Pancreas (tissue), 10 donors: ENCODE measurements around the gene PRRX2. TPM values are rescaled to one million over a fixed set of nuclear protein-coding genes. Genes with fewer than 3 reads are reported as not detected.

Source experiments
- ATAC-seq, 4 donors: fragments of 200-7000 bp; cut with Tn5 transposase; one replicate each; pipeline versions ENCODE4 v1.8.0 to v1.9.1; 2020; ENCODE audit warnings: mild to moderate bottlenecking in 4 of 4, moderate library complexity in 4 of 4
- DNase-seq, 6 donors: peaks; one replicate each; pipeline ENCODE4 v3.0.0-alpha.2; 2020
- FAIRE-seq: peaks from 2 replicates; lab custom pipeline; 2012; peaks lifted over from hg19 to GRCh38; lab: Jason Lieb, UNC
- H3K27ac ChIP-seq, 4 donors: fragments of 200-600 bp; sonication (generic); 1 replicate in 3 of 4; 2 replicates in 1 of 4; pipeline versions ENCODE4 v1.5.0 to v1.8.0; 2020
- H3K27me3 ChIP-seq, 4 donors: fragments of 200-600 bp; one replicate each; pipeline ENCODE4 v1.8.0; 2021
- H3K36me3 ChIP-seq, 3 donors: fragments of 200-600 bp; sonication (generic) in 1 of 3; one replicate each; pipeline versions ENCODE4 v1.5.0 to v1.8.0; 2020 to 2021
- H3K4me1 ChIP-seq, 3 donors: fragments of 200-600 bp; one replicate each; pipeline ENCODE4 v1.8.0; 2021
- H3K4me3 ChIP-seq, 4 donors: fragments of 200-600 bp; sonication (generic) in 2 of 4; one replicate each; pipeline versions ENCODE4 v1.5.0 to v1.8.0; 2020 to 2021
- H3K9me3 ChIP-seq, 4 donors: fragments of 200-600 bp; one replicate each; pipeline ENCODE4 v1.8.0; 2021
- WGBS, 2 donors: extraction: QIAGEN DNeasy Blood & Tissue Kit; methylation state at CpG; one replicate each; pipeline ENCODE4 v1.1.7; 2013; 5-methylcytosine and 5-hydroxymethylcytosine counted together
- intact Hi-C, 3 donors: fragments of 100-400 bp; cut with DNase I; formaldehyde crosslinking; loops; one replicate each; pipeline versions ENCODE4 v1.11.1 to v1.14.2; 2022
- polyA plus RNA-seq, 2 donors: library from polyadenylated mRNA; stranded (reverse); fragments of 200-250 nt; gene quantifications; one replicate each; pipeline ENCODE4 v1.2.3, GENCODE V29; 2013
- total RNA-seq, 6 donors: library from RNA; stranded (reverse); fragmentation: NEBNext Ultra II Directional in 4 of 6; extraction: Animal tissue kit (Norgen Biotek cat#: 25700) in 4 of 6; gene quantifications; one replicate each; pipeline versions ENCODE4 v1.2.1 to v1.2.4, GENCODE V29; 2021 to 2023
- TF ChIP-seq, protein P1 (sequence below), 4 donors: fragments of 200-600 bp; sonication (generic) in 3 of 4; IDR thresholded peaks; one replicate each; pipeline versions ENCODE4 v1.5.0 to v1.8.0; 2021; ENCODE audit warnings: antibody characterized with exemption in 4 of 4
- donor health status: healthy with polysubstance abuse.
- donor health status: DM: no; HTN: no; CAD: no; lungs with moderate emphysema.
- donor health status: DM: no; HTN: no; CAD: no.
- donor health status: control.
- donor health status: control.
- donor health status: Bipolar disorder and iron deficiency.
- donor health status: DM: yes; HTN: yes; CAD: no.
- donor health status: DM: no; HTN: no; CAD: no.
- donor health status: DM: no; HTN: no; CAD: no.
- donor health status: DM: yes; HTN: yes; CAD: no.

The PRRX2 gene
- total and polyA plus RNA-seq, 8 donors, result 0.16 to 2.0 (median 0.64) TPM; not detected in 1

GRCh38 chr9:129735546-129735945 is 70.1 kb downstream of the PRRX2 start:
- intact Hi-C loops, result loop anchor here (2.0 to 10.0 kb wide), 3 partner anchors 47 to 49 kb away; no protein-coding TSS in a partner anchor
- H3K4me3 ChIP-seq, result no peak overlapping the region
- DNase-seq (no peak), FAIRE-seq (no peak), ATAC-seq (no peak)
- no peaks in the 10 kb centered on the region for H3K4me1 ChIP-seq
- 53 to 61% methylated on average over 6 of the region's 6 CpGs for WGBS, 2 donors
- H3K9me3 ChIP-seq, result no peaks in the 10 kb centered on the region
- H3K27ac ChIP-seq, result no peak overlapping the region
- TF ChIP-seq, protein P1, sequence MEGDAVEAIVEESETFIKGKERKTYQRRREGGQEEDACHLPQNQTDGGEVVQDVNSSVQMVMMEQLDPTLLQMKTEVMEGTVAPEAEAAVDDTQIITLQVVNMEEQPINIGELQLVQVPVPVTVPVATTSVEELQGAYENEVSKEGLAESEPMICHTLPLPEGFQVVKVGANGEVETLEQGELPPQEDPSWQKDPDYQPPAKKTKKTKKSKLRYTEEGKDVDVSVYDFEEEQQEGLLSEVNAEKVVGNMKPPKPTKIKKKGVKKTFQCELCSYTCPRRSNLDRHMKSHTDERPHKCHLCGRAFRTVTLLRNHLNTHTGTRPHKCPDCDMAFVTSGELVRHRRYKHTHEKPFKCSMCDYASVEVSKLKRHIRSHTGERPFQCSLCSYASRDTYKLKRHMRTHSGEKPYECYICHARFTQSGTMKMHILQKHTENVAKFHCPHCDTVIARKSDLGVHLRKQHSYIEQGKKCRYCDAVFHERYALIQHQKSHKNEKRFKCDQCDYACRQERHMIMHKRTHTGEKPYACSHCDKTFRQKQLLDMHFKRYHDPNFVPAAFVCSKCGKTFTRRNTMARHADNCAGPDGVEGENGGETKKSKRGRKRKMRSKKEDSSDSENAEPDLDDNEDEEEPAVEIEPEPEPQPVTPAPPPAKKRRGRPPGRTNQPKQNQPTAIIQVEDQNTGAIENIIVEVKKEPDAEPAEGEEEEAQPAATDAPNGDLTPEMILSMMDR (IDR thresholded peaks at IDR 0.05), result no peak
- H3K27me3 ChIP-seq, result no peaks in the 10 kb centered on the region
- H3K36me3 ChIP-seq, result no peaks in the 10 kb centered on the region

- ATAC-seq, result no peak
- FAIRE-seq, result no peak
- TF ChIP-seq, protein P1 (IDR thresholded peaks at IDR 0.05), result no peak
- Histone ChIP-seq H3K4me1 (no peaks in the 10 kb centered on the region), H3K4me3 (no peak overlapping the region), H3K9me3 (no peaks in the 10 kb centered on the region), H3K36me3 (no peaks in the 10 kb centered on the region), H3K27ac (no peak overlapping the region), H3K27me3 (no peaks in the 10 kb centered on the region)
- DNase-seq, result peak in 1 of 6 donors; percentile 65
- 43 to 52% methylated on average over 20 of the region's 20 CpGs for WGBS, 2 donors
- intact Hi-C loops, result loop anchor here in 2 of 3 donors (5.0 to 10.0 kb wide), 2 partner anchors 46 to 48 kb away; no protein-coding TSS in a partner anchor
Measured at GRCh38 chr9:129736334-129736733, 70.9 kb downstream of the PRRX2 start.

DNA sequence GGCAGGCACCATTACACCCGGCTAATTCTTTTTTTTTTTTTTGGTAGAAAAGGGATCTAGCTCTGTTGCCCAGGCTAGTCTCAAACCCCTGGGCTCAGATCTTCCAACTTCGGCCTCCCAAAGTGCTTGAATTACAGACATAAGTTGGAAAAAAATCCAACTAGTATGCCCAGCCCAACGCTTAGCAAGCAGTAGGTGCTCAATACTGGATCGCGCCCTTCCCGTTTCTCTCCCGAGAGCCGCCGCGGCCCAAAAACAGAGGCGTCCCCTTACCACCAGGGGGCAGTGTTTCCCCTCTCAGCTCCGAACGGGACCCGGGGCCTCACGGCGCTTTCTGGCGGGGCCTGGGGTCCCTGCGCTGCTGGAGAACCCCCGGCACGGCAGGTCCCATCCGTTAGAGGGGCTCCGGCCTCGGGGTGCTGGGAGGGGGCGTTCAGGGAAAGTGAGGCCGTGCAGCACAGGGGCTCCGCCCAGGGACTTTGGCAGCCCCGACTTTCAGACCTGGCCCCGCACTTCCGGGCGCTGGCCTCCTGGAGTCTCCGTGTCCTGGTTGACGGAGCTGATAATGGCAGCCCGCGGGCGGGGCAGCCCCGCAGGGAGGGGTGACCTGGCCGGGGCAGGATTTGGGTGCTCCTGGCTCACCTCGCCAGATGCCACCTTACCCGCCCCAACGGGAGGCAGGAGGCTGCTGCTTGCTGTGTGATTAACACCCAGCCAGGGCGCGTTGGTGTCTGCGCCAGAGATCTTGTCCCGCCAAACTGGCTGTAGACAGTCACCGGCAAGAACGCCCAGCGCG is 72.2 kb downstream of the PRRX2 start:
- ATAC-seq (peak; percentile 94 to 98 (median 96)), FAIRE-seq (no peak), DNase-seq (peak; percentile 79 to 96 (median 88))
- H3K27me3 ChIP-seq, result no peaks in the 10 kb centered on the region
- TF ChIP-seq, protein P1 (IDR thresholded peaks at IDR 0.05), result peak; percentile 95 to 99 (median 98)
- peak overlapping the region; percentile 11 to 46 (median 38) for H3K27ac ChIP-seq
- no peaks in the 10 kb centered on the region for H3K9me3 ChIP-seq
- intact Hi-C loops, result loop anchor here in 2 of 3 donors (5.0 to 10.0 kb wide), 2 partner anchors 45 to 47 kb away; no protein-coding TSS in a partner anchor
- WGBS, 2 donors, result 2% methylated on average over 48 of the region's 48 CpGs
- no peaks in the 10 kb centered on the region for H3K36me3 ChIP-seq
- peak overlapping the region; percentile 31 to 59 (median 50) for H3K4me3 ChIP-seq
- H3K4me1 ChIP-seq, result no peaks in the 10 kb centered on the region

DNA sequence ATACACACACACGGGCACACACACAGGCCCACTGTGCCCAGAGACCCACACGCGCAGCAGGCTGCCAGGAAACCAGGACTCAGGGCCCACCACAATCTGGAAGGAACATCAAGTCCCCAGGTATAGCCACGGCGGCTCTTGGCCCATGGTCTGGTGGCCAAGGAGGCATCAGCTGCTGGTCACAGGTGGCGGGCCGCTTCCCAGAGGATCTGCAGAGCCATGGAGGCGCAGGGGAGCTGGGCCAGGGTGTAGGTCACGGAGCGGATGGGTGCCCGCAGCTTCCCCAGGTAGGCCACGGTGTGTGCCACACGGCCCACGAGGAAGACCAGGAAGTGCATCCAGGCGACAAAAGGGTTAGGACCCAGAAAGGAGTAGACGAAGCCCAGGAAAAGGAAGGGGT is 74.0 kb downstream of the PRRX2 start:
- Histone ChIP-seq H3K4me1 (no peaks in the 10 kb centered on the region), H3K27me3 (no peaks in the 10 kb centered on the region), H3K36me3 (no peaks in the 10 kb centered on the region), H3K9me3 (no peaks in the 10 kb centered on the region), H3K4me3 (no peak overlapping the region), H3K27ac (no peak overlapping the region)
- peak in 1 of 6 donors; percentile 53 for DNase-seq
- WGBS, 2 donors, result 91 to 94% methylated on average over 16 of the region's 16 CpGs
- TF ChIP-seq, protein P1 (IDR thresholded peaks at IDR 0.05), result no peak
- ATAC-seq, result no peak
- intact Hi-C loops, result loop anchor here in 2 of 3 donors (5.0 to 10.0 kb wide), 2 partner anchors 43 to 45 kb away; no protein-coding TSS in a partner anchor
- no peak for FAIRE-seq
